Measurements from ENCODE around the gene PLCL2. TPM values are rescaled to one million over a fixed set of nuclear protein-coding genes. Genes with fewer than 3 reads are reported as not detected.

PLCL2 gene
- total RNA-seq, 1 donor from 2014 or later = 27.0 TPM

GRCh38 chr3:17050506-17050905 is 165.8 kb downstream of the PLCL2 start:
- intact Hi-C loops (cut with DNase I) = no loop called here
- no peak for DNase-seq (ENCODE audit: low spot score)

DNA sequence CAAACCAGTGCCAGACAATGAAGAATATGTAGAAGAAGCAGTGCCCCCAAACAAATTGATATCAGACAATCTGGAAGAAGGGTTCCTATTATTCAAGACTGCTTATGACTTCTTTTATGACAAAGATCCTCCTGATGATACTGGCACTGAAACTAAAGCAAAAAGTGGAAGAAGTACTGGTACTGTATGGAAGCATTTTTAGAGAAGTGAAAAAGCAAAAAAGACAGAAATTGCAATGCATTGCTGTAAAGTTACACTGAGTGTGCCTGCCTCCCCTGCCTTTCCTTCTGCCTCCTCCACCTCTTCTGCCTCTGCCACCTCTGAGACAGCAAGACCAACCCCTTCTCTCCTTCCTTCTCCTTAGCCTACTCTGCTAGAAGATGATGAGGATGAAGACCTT is 167.6 kb downstream of the PLCL2 start:
- intact Hi-C loops (cut with DNase I) = no loop called here
- no peak for DNase-seq (ENCODE audit: low spot score)

GRCh38 chr3:17054301-17054981 is 169.7 kb downstream of the PLCL2 start:
- DNase-seq (ENCODE audit: low spot score) = no peak
- intact Hi-C loops (cut with DNase I) = no loop called here

- DNase-seq (ENCODE audit: low spot score) = no peak
- intact Hi-C loops (cut with DNase I) = no loop called here
These were observed 170.2 kb downstream of the PLCL2 start for GRCh38 chr3:17054982-17055343.

GRCh38 chr3:17055374-17056276 is 170.9 kb downstream of the PLCL2 start:
- intact Hi-C loops (cut with DNase I) = no loop called here
- no peak for DNase-seq (ENCODE audit: low spot score)

DNA sequence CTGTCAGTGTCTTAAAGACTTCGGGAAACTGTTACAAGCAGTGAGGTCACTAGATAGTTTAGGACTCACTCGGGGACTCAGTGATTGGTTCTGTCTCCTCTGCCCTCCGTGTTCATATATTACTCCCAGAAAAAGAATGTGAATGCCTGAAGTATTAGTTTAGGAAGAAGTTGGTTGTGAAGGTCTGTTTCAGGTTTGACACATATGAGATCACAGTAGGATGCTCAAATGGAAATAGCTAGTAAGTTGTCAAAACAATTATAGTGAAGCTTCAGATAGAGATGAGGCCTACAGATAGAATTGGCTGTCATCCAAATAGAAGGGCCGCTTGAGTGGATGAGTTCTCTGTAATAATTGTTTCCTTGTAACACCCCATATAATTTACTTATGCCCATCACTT is 172.6 kb downstream of the PLCL2 start:
- intact Hi-C loops (cut with DNase I) = no loop called here

DNA sequence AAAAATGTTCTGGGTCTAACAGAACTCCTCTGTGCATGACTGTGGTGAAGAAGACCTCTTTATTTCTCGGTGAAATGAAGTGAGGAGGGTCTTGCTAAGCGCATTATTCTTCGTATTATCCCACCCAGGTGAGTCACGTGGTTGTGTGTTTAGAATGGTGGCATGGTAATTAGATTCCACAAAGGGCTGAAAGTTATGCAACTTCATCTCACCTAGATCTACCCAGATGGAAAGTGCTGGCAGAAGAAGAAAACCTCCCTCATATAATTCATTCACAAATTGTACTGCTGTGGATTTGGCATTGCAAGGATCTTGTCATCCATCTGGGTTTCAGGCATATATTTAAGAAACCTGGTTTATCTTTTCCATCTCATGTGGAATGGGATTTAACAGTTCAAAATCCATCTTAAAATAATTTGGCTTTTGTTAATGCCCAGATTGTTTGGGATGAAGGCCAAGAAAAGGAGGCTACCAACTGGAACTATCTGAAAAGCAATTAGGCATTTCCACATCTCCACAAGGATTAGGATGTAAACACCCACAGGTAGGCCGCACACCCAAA is 175.3 kb downstream of the PLCL2 start:
- intact Hi-C loops (cut with DNase I) = no loop called here
- no peak for DNase-seq (ENCODE audit: low spot score)

More for the DNA sequence above, 172.6 kb downstream of the PLCL2 start:
- DNase-seq (ENCODE audit: low spot score) = no peak

GRCh38 chr3:17061005-17061404 is 176.2 kb downstream of the PLCL2 start:
- intact Hi-C loops (cut with DNase I) = no loop called here
- no peak for DNase-seq (ENCODE audit: low spot score)

DNA sequence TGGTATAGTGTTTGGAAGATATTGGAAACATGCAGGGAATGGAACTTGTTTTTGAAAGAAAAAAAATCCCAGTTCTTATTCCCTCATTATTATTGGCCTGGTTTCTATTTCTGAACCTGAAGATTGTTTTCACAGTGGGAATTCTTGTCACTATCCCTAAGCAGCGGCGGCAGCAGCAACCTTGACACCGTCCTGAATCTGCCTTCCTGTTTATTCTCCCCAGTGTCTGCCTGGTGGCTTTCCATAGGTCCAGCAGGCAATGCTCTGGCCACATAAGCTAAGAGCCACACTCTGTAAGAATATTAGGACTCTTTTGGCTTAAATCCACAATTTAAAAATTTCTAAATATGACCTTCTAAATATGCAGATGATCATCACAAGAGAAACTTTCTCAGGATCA is 178.0 kb downstream of the PLCL2 start:
- intact Hi-C loops (cut with DNase I) = no loop called here

DNA sequence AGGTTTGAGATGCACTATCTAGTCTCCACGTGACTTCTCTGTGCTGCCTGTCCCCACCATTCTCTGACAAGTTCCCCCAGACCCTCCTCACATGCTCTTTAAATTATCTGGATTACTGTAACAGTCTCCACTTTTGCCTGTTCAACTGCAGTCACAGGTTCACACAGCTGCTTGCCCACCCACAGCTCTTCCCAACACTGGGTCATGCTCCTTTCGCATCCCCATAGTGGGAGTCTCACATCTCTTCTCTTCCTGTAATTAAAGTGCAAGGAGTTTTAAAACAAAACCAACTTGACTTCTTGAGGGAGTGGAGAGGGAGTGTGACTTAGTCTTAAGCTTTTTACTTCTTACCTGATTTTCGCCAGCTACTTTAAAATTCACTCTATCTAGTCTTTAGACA is 178.8 kb downstream of the PLCL2 start:
- DNase-seq (ENCODE audit: low spot score) = no peak
- intact Hi-C loops (cut with DNase I) = no loop called here

More for the DNA sequence above, 178.0 kb downstream of the PLCL2 start:
- no peak for DNase-seq (ENCODE audit: low spot score)

- no peak for DNase-seq (ENCODE audit: low spot score)
- intact Hi-C loops (cut with DNase I) = no loop called here
These were observed 180.6 kb downstream of the PLCL2 start for GRCh38 chr3:17065315-17065714.

DNA sequence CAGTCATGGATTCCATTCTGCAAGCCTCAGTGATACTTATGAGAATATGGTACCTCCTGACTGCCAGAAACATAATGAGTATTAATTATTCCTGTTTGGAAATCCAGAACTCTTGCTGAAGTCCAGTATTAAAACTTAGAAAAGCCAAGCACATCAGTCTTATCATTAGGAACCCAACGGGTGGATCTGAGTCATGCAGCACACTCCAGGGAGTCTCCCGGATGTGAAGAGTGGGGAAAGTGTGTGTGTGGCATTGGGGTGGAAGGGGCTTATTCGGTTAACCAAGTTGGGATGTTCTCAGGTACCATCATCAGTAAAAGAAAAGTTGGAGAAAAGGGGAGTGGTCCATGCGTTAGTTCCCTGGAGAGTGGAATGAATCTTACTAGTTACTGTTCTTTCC is 181.1 kb downstream of the PLCL2 start:
- no peak for DNase-seq (ENCODE audit: low spot score)
- intact Hi-C loops (cut with DNase I) = no loop called here

- no peak for DNase-seq (ENCODE audit: low spot score)
- intact Hi-C loops (cut with DNase I) = no loop called here
These were observed 185.0 kb downstream of the PLCL2 start for GRCh38 chr3:17069754-17070153.

DNA sequence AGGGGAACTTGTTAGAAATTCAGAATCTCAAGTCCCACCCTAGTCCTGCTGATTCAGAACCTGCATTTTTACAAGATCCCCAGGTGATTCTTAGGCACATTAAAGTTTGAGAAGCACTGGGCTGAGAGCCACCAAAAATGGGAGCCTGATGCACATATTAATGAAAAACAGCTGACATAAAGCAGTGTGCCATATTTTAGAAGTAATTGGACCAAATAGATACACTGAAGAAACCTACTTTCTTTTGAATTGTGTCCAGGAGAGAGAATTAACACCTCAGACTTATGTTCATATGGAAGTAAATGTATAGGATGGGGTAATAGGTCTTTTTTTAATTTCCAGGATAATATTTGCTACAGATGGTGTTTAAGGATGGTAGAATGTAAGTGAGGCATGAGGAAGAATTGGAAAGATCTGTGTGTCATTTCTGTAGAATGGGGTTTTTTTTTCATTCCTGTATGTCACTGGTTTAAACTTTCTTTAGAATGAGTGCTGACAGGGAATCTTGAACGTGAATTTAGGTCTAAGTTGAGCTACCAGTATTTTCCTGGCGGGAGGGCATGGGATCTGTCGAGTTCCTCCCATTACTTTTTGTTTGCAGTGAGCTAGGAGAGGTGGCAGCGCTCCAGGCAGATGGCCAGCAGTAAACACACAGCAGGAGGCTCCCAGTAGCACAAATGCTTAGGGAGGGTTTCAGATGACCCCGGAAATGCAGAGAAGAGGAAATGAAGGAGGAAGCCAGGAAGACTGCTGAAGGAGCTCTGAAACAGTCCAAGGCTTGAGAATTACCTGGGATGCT is 185.6 kb downstream of the PLCL2 start:
- no peak for DNase-seq (ENCODE audit: low spot score)
- intact Hi-C loops (cut with DNase I) = no loop called here

DNA sequence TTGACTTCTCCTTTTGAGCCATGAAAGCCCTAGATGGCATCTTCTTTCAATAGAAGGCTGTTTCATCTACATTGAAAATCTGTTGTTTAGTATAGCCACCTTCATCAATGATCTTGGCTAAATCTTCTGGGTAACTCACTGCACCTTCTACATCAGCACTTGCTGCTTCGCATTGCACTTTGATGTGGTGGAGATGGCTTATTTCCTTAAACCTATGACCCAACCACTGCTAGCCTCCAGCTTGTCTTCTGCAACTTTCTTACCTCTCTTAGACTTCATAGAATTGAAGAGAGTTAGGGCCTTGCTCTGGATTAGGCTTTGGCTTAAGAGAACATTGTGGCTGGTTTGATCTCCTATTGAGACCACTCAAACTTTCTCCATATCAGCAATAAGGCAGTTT is 189.8 kb downstream of the PLCL2 start:
- intact Hi-C loops (cut with DNase I) = no loop called here
- DNase-seq (ENCODE audit: low spot score) = no peak

DNA sequence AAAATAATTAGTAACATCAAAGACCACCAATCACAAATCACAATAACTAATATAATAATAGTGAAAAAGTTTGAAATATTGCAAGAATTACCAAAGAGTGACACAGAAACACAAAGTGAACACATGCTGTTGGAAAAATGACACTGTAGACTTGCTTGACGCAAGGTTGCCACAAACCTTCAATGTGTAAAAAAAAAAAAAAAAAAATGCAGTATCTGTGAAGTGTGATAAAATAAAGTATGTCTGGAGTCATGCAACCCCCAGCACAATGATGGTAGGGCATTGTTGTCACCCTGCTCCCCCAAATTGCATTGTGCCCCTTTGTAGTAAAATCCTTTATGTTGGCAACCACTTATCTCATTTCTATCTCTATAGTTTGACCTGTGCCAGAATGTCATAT is 190.6 kb downstream of the PLCL2 start:
- intact Hi-C loops (cut with DNase I) = no loop called here
- no peak for DNase-seq (ENCODE audit: low spot score)

DNA sequence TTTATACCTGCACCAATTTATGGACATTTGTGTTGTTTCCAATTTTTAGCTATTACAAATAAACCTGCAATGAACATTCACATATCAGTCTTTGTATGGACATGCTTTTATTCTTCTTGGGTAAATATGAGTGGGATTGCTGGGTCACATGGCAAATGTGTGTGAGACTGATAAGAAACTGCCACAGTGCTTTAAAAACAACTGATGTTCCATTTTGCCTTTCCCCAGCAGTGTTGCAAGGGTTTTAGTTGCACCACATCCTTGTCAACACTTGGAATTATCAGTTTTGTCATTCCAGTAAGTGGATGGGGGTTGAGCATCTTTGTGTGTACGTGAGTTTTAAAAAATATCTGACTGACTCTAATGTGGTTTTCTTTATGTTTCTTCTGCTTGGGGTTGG is 191.2 kb downstream of the PLCL2 start:
- DNase-seq (ENCODE audit: low spot score) = no peak
- intact Hi-C loops (cut with DNase I) = no loop called here

DNA sequence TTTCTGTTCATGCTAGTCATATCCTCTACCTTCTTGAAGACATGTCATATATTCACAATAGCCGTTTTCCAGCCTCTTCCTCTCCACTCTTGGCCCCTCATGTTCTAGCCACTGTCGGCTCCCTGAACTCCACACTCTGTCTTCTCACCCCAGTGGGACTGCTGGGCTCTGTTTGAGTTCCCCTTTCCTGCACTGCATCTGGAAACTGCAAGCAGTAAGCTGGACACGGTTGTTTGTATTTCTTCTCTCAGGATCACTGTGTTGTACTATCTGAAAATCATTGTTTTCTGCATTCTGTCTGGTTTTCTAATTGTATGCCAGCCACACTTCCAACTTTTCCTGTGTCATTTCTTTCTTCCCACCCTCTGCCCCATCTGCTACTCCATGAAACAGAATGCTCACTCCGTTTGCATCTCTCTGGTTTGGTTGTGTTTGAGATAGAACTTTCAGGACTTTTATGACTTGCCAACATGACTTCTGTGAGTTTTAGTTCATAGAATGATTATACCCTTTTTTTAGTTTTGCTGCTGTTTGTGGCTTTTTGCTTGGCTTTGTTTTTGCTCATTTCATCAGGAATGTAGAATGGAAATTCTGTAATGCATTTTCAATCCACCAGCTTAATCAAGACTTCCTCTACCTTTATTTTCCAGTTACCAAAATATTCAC is 192.3 kb downstream of the PLCL2 start:
- DNase-seq (ENCODE audit: low spot score) = no peak
- intact Hi-C loops (cut with DNase I) = no loop called here

DNA sequence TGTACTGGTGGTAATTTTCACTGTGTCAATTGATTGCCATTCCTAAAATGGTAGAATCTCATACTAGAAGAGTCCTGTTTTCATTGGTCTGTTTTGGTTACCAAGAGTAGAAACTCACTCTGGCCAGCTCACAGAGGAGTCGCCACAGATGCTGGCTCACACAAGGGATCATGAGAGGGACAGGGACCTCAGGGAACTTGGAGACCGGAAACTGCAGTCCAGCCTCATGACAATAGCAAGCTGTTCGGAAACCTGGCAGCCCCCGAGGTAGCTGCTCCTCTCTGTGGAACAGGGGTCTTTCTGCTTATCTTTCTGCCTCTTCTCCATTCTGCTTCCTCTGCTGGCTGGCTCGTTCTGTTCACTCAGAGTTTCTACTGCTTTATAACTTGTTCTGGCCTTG is 192.9 kb downstream of the PLCL2 start:
- no peak for DNase-seq (ENCODE audit: low spot score)
- intact Hi-C loops (cut with DNase I) = no loop called here

Data from cardiac septum (tissue), 1 donor.